PC-3 (cell line): ENCODE data around the gene INS. TPM values are rescaled to one million over a fixed set of nuclear protein-coding genes. Genes with fewer than 3 reads are reported as not detected.

Experiments
- ATAC-seq: fragments of 200-7000 bp; cut with Tn5 transposase; 2 replicates; pipeline ENCODE4 v1.9.1; 2020; ENCODE audit warnings: mild to moderate bottlenecking, moderate library complexity
- BruUV-seq: library from RNA; stranded (reverse); fragments of 400-500 nt; replicated peaks from 2 replicates; lab custom pipeline; 2021; lab: Mats Ljungman, UMichigan
- CTCF ChIA-PET: fragments of 300-600 bp; sonication (Branson Sonifier 250); formaldehyde crosslinking; loops from one replicate; lab custom pipeline; 2022; ENCODE audit warnings: antibody characterized with exemption; lab: Charles Lee
- POLR2A ChIA-PET: fragments of 300-600 bp; sonication (Branson Sonifier 250); formaldehyde crosslinking; loops from one replicate; lab custom pipeline; 2022; ENCODE audit warnings: antibody characterized with exemption; ENCODE audit not compliant: unreplicated experiment; lab: Charles Lee
- DNase-seq: peaks from one replicate; pipeline ENCODE4 v3.0.0-alpha.2; 2015
- H2AFZ ChIP-seq: fragments of 300-600 bp; sonication (generic); 2 replicates; pipeline ENCODE4 v1.6.0; 2016; ENCODE audit warnings: antibody characterized with exemption, low read length
- H3F3A ChIP-seq: fragments of 300-600 bp; sonication (generic); one replicate; pipeline ENCODE4 v1.6.0; 2017; ENCODE audit warnings: antibody characterized with exemption, low read length, control low read depth, mild to moderate bottlenecking; ENCODE audit not compliant: unreplicated experiment
- H3K27ac ChIP-seq: fragments of 300-600 bp; sonication (generic); 2 replicates; pipeline ENCODE4 v1.5.1; 2016; ENCODE audit warnings: mild to moderate bottlenecking, low read length
- H3K27me3 ChIP-seq: fragments of 300-600 bp; sonication (generic); 2 replicates; pipeline ENCODE4 v1.6.1; 2016; ENCODE audit warnings: low read length, mixed read lengths
- H3K36me3 ChIP-seq: fragments of 300-600 bp; sonication (generic); 2 replicates; pipeline ENCODE4 v1.6.1; 2016; ENCODE audit warnings: low read depth, mixed run types, low read length, mixed read lengths
- H3K4me1 ChIP-seq: fragments of 300-600 bp; sonication (generic); 2 replicates; pipeline ENCODE4 v1.5.1; 2016; ENCODE audit warnings: low read length; ENCODE audit not compliant: insufficient read depth
- H3K4me2 ChIP-seq: fragments of 300-600 bp; sonication (generic); 2 replicates; pipeline ENCODE4 v1.6.0; 2016; ENCODE audit warnings: low read length
- H3K4me3 ChIP-seq: fragments of 300-600 bp; sonication (generic); 2 replicates; pipeline ENCODE4 v1.5.1; 2016; ENCODE audit warnings: mild to moderate bottlenecking, low read length, mixed read lengths
- H3K79me2 ChIP-seq: fragments of 300-600 bp; sonication (generic); 2 replicates; pipeline ENCODE4 v1.6.1; 2017; ENCODE audit warnings: low read length, mixed read lengths
- H3K9ac ChIP-seq: fragments of 300-600 bp; sonication (generic); 2 replicates; pipeline ENCODE4 v1.6.0; 2016; ENCODE audit warnings: mild to moderate bottlenecking, low read length
- H3K9me2 ChIP-seq: fragments of 300-600 bp; sonication (generic); replicated peaks from 2 replicates; pipeline ENCODE4 v1.6.1; 2016; ENCODE audit warnings: mixed run types, low read length, mixed read lengths
- H3K9me3 ChIP-seq: fragments of 300-600 bp; sonication (generic); 2 replicates; pipeline ENCODE4 v1.6.1; 2016; ENCODE audit warnings: low read length, mixed read lengths
- H4K20me1 ChIP-seq: fragments of 300-600 bp; sonication (generic); 2 replicates; pipeline ENCODE4 v1.6.1; 2016; ENCODE audit warnings: low read length, mixed read lengths
- EZH2 ChIP-seq: fragments of 300-600 bp; sonication (generic); IDR thresholded peaks from one replicate; pipeline ENCODE4 v1.6.1; 2017; ENCODE audit warnings: antibody characterized with exemption, mild to moderate bottlenecking, low read length; ENCODE audit not compliant: unreplicated experiment
- EZH2phosphoT487 ChIP-seq: fragments of 300-600 bp; sonication (generic); IDR thresholded peaks from 2 replicates; pipeline ENCODE4 v1.6.1; 2018; ENCODE audit warnings: mild to moderate bottlenecking, antibody characterized with exemption, low read length, borderline replicate concordance
- intact Hi-C: fragments of 100-400 bp; cut with micrococcal nuclease; formaldehyde crosslinking; loops from 2 replicates; pipeline ENCODE4 v1.9.0; 2023
- total RNA-seq: library from RNA; depleted of rRNA; stranded (reverse); fragments of >200 nt; gene quantifications from 2 replicates; pipeline ENCODE4 v1.2.3, GENCODE V29; 2014
- TF ChIP-seq, protein P1 (sequence below): fragments of 300-600 bp; sonication (generic); conservative IDR thresholded peaks from 2 replicates; pipeline ENCODE4 v1.5.1; 2017; ENCODE audit warnings: antibody characterized with exemption, low read depth, mild to moderate bottlenecking, low read length

Gene INS
- total RNA-seq, 1 experiment from 2014 or later, result not detected

GRCh38 chr11:2154889-2155288, 6.1 kb downstream of the INS start:
- no peak overlapping the region for H3K9ac ChIP-seq
- ATAC-seq (no peak), DNase-seq (no peak)
- no peak overlapping the region for H3K4me2 ChIP-seq
- no peaks in the 10 kb centered on the region for H3F3A ChIP-seq
- intact Hi-C loops, result loop anchor here (10.0 kb wide), 1 partner anchor 320 kb away; the partner anchor contains the start of genes SYT8 and TNNI2
- H4K20me1 ChIP-seq, result no peaks in the 10 kb centered on the region
- no peak overlapping the region for H2AFZ ChIP-seq
- POLR2A ChIA-PET, result no interaction called here
- CTCF ChIA-PET, result no interaction called here
- no peak overlapping the region for H3K27ac ChIP-seq
- no peaks in the 10 kb centered on the region; the same call in 1 of the 2 replicates for H3K36me3 ChIP-seq
- no peaks in the 10 kb centered on the region for H3K27me3 ChIP-seq
- H3K9me2 ChIP-seq, result no peaks in the 10 kb centered on the region
- TF ChIP-seq, protein P1, sequence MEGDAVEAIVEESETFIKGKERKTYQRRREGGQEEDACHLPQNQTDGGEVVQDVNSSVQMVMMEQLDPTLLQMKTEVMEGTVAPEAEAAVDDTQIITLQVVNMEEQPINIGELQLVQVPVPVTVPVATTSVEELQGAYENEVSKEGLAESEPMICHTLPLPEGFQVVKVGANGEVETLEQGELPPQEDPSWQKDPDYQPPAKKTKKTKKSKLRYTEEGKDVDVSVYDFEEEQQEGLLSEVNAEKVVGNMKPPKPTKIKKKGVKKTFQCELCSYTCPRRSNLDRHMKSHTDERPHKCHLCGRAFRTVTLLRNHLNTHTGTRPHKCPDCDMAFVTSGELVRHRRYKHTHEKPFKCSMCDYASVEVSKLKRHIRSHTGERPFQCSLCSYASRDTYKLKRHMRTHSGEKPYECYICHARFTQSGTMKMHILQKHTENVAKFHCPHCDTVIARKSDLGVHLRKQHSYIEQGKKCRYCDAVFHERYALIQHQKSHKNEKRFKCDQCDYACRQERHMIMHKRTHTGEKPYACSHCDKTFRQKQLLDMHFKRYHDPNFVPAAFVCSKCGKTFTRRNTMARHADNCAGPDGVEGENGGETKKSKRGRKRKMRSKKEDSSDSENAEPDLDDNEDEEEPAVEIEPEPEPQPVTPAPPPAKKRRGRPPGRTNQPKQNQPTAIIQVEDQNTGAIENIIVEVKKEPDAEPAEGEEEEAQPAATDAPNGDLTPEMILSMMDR, result no peak
- no peak for TF ChIP-seq EZH2
- no peaks in the 10 kb centered on the region for H3K9me3 ChIP-seq
- no peaks in the 10 kb centered on the region for H3K79me2 ChIP-seq
- H3K4me3 ChIP-seq, result no peak overlapping the region
- BruUV-seq, result no TSS peak
- peaks cover 6% of the 10 kb centered on the region; the same call in 1 of the 2 replicates for H3K4me1 ChIP-seq

GRCh38 chr11:2154195-2154585, 6.8 kb downstream of the INS start:
- peaks cover 10% of the 10 kb centered on the region; the same call in 1 of the 2 replicates for H3K4me1 ChIP-seq
- no peaks in the 10 kb centered on the region for H3K79me2 ChIP-seq
- no peaks in the 10 kb centered on the region for H3K9me2 ChIP-seq
- intact Hi-C loops, result loop anchor here (10.0 kb wide), 1 partner anchor 319 kb away; the partner anchor contains the start of genes SYT8 and TNNI2
- no peak overlapping the region for H3K4me2 ChIP-seq
- no peak for TF ChIP-seq EZH2
- TF ChIP-seq, protein P1, result no peak
- no peak for TF ChIP-seq EZH2phosphoT487
- H3K27me3 ChIP-seq, result no peaks in the 10 kb centered on the region
- H2AFZ ChIP-seq, result no peak overlapping the region
- POLR2A ChIA-PET, result no interaction called here
- BruUV-seq, result no TSS peak
- H3K27ac ChIP-seq, result no peak overlapping the region
- H3K36me3 ChIP-seq, result no peaks in the 10 kb centered on the region; the same call in 1 of the 2 replicates
- H3K9ac ChIP-seq, result no peak overlapping the region
- no peak overlapping the region for H3K4me3 ChIP-seq
- H4K20me1 ChIP-seq, result no peaks in the 10 kb centered on the region
- H3K9me3 ChIP-seq, result no peaks in the 10 kb centered on the region
- no peak for DNase-seq
- no peaks in the 10 kb centered on the region for H3F3A ChIP-seq
- CTCF ChIA-PET, result interaction anchor here (0.8 kb wide), 1 partner anchor 272 kb away, joined by 3 read pairs; no protein-coding TSS in a partner anchor
- ATAC-seq, result no peak

- intact Hi-C loops, result loop anchor here (10.0 kb wide), 1 partner anchor 319 kb away; the partner anchor contains the start of genes SYT8 and TNNI2
- Histone ChIP-seq H3K36me3 (no peaks in the 10 kb centered on the region; the same call in 1 of the 2 replicates), H3K4me3 (no peak overlapping the region), H3K9me3 (no peaks in the 10 kb centered on the region), H3K9ac (no peak overlapping the region), H4K20me1 (no peaks in the 10 kb centered on the region), H3K9me2 (no peaks in the 10 kb centered on the region), H2AFZ (no peak overlapping the region), H3K79me2 (no peaks in the 10 kb centered on the region), H3K4me1 (peaks cover 10% of the 10 kb centered on the region; the same call in 1 of the 2 replicates), H3K27me3 (no peaks in the 10 kb centered on the region), H3K4me2 (no peak overlapping the region), H3K27ac (no peak overlapping the region), H3F3A (no peaks in the 10 kb centered on the region)
- no TSS peak for BruUV-seq
- DNase-seq (no peak), ATAC-seq (no peak)
- POLR2A ChIA-PET, result no interaction called here
- TF ChIP-seq EZH2phosphoT487, result no peak
- TF ChIP-seq EZH2, result no peak
- TF ChIP-seq, protein P1, result no peak
- CTCF ChIA-PET, result interaction anchor here (0.7 to 0.8 kb wide), 2 partner anchors 271 to 460 kb away, joined by 3 read pairs; no protein-coding TSS in a partner anchor
These were observed 7.3 kb downstream of the INS start for GRCh38 chr11:2153581-2154194.
